GM18505 (cell line): ENCODE data around the gene NME7.

Experiments
- ATAC-seq: cut with Tn5 transposase; IDR thresholded peaks from one replicate; pipeline ENCODE4 v1.9.1; 2021; ENCODE audit not compliant: unreplicated experiment
- POLR2A ChIP-seq: IDR thresholded peaks from 4 replicates; pipeline ENCODE4 v1.6.1; 2011; ENCODE audit warnings: borderline replicate concordance; ENCODE audit not compliant: insufficient read depth, insufficient read length; ENCODE audit errors: extremely low read depth

The NME7 gene

GRCh38 chr1:169121146-169121923 lies 246.3 kb downstream of the NME7 start:
- no peak for ATAC-seq
- TF ChIP-seq POLR2A, result no peak

- TF ChIP-seq POLR2A, result no peak
- ATAC-seq, result no peak
These were observed 247.5 kb downstream of the NME7 start for GRCh38 chr1:169120066-169120465.

GRCh38 chr1:169119405-169119804 lies 248.2 kb downstream of the NME7 start:
- ATAC-seq, result no peak
- TF ChIP-seq POLR2A, result no peak

GRCh38 chr1:169118227-169118626 lies 249.4 kb downstream of the NME7 start:
- no peak for ATAC-seq
- TF ChIP-seq POLR2A, result no peak

GRCh38 chr1:169117599-169117998 lies 250.0 kb downstream of the NME7 start:
- TF ChIP-seq POLR2A, result no peak
- ATAC-seq, result no peak

- TF ChIP-seq POLR2A, result no peak
These were observed 250.6 kb downstream of the NME7 start for GRCh38 chr1:169117014-169117413.

GRCh38 chr1:169115891-169116585 lies 251.6 kb downstream of the NME7 start:
- no peak for TF ChIP-seq POLR2A
- ATAC-seq, result peak; percentile 56

More at GRCh38 chr1:169117014-169117413, 250.6 kb downstream of the NME7 start:
- no peak for ATAC-seq

- no peak for TF ChIP-seq POLR2A
- ATAC-seq, result no peak
These were observed 253.9 kb downstream of the NME7 start for GRCh38 chr1:169113613-169114119.

GRCh38 chr1:169112241-169112640 lies 255.4 kb downstream of the NME7 start:
- no peak for ATAC-seq
- TF ChIP-seq POLR2A, result no peak

- ATAC-seq, result no peak
- no peak for TF ChIP-seq POLR2A
These were observed 256.1 kb downstream of the NME7 start for GRCh38 chr1:169111472-169111871.

GRCh38 chr1:169110689-169111447 lies 256.7 kb downstream of the NME7 start:
- ATAC-seq, result no peak
- TF ChIP-seq POLR2A, result no peak

- TF ChIP-seq POLR2A, result no peak
- no peak for ATAC-seq
These were observed 257.4 kb downstream of the NME7 start for GRCh38 chr1:169110236-169110635.

GRCh38 chr1:169109561-169110134 lies 257.9 kb downstream of the NME7 start:
- no peak for ATAC-seq
- TF ChIP-seq POLR2A, result no peak
